Activated naive CD8-positive, alpha-beta T cell treated with anti-CD3 and anti-CD28 coated beads for 36 hours (primary cell): ENCODE measurements around the gene ATP6V0E2. TPM values are rescaled to one million over a fixed set of nuclear protein-coding genes. Genes with fewer than 3 reads are reported as not detected.
A peak's percentile ranks its signal among the peaks of the same experiment; 100 is the strongest.
"Not testable (repeated sequence)": the region's sequence is repeated elsewhere in the genome, so short reads cannot be mapped to it uniquely, and the experiment has no call there.

Source experiments
- DNase-seq: peaks from one replicate; pipeline ENCODE4 v3.0.0; 2021
- H3K27ac Mint-ChIP-seq: one replicate; pipeline ENCODE4 v1.8.0; 2022; ENCODE audit warnings: mild to moderate bottlenecking, moderate library complexity, mixed read lengths
- H3K27me3 Mint-ChIP-seq: one replicate; pipeline ENCODE4 v1.8.0; 2022; ENCODE audit warnings: mild to moderate bottlenecking, mixed read lengths
- H3K36me3 Mint-ChIP-seq: one replicate; pipeline ENCODE4 v1.8.0; 2021; ENCODE audit warnings: mild to moderate bottlenecking, mixed read lengths
- H3K4me1 Mint-ChIP-seq: one replicate; pipeline ENCODE4 v1.8.0; 2021; ENCODE audit warnings: mixed read lengths
- H3K4me3 Mint-ChIP-seq: one replicate; pipeline ENCODE4 v1.8.0; 2022; ENCODE audit warnings: mild to moderate bottlenecking, moderate library complexity, mixed read lengths
- H3K9me3 Mint-ChIP-seq: one replicate; pipeline ENCODE4 v1.8.0; 2022; ENCODE audit warnings: mixed read lengths
- total RNA-seq, 2 experiments: library from RNA; stranded (reverse); gene quantifications; one replicate each; pipeline ENCODE4 v1.2.3, GENCODE V29; 2021

The ATP6V0E2 gene
- 10 to 100 TPM; 59.2 to 64.0 TPM for total RNA-seq

- peaks cover 70% of the 10 kb centered on the region for H3K4me1 Mint-ChIP-seq
- H3K27me3 Mint-ChIP-seq, result no peaks in the 10 kb centered on the region
- H3K27ac Mint-ChIP-seq, result peak within 1 kb of the TSS; percentile 95
- peaks cover 45% of the 10 kb centered on the region for H3K36me3 Mint-ChIP-seq
- H3K4me3 Mint-ChIP-seq, result peak within 1 kb of the TSS; percentile 89
- DNase-seq, result peak; percentile 97
- no peaks in the 10 kb centered on the region for H3K9me3 Mint-ChIP-seq
Measured at GRCh38 chr7:149873074-149873969, at the start of gene ATP6V0E2. TSS of gene ATP6V0E2 (plus strand) at chr7:149873969. CDS start at chr7:149874066, 97 bp downstream.

GRCh38 chr7:149824301-149824741 lies 49.4 kb upstream of the ATP6V0E2 start:
- H3K9me3 Mint-ChIP-seq, result no peaks in the 10 kb centered on the region
- H3K27ac Mint-ChIP-seq, result no peak overlapping the region
- H3K27me3 Mint-ChIP-seq, result no peaks in the 10 kb centered on the region
- no peak for DNase-seq
- H3K36me3 Mint-ChIP-seq, result no peaks in the 10 kb centered on the region
- peaks cover 8% of the 10 kb centered on the region for H3K4me1 Mint-ChIP-seq
- no peak overlapping the region for H3K4me3 Mint-ChIP-seq

GRCh38 chr7:149824748-149825566 lies 48.8 kb upstream of the ATP6V0E2 start:
- no peak overlapping the region for H3K27ac Mint-ChIP-seq
- no peak overlapping the region for H3K4me3 Mint-ChIP-seq
- H3K27me3 Mint-ChIP-seq, result no peaks in the 10 kb centered on the region
- DNase-seq, result no peak
- H3K9me3 Mint-ChIP-seq, result no peaks in the 10 kb centered on the region
- H3K4me1 Mint-ChIP-seq, result peaks cover 8% of the 10 kb centered on the region
- H3K36me3 Mint-ChIP-seq, result no peaks in the 10 kb centered on the region

GRCh38 chr7:149825567-149826343 lies 48.0 kb upstream of the ATP6V0E2 start:
- Mint-ChIP-seq H3K9me3 (no peaks in the 10 kb centered on the region), H3K36me3 (no peaks in the 10 kb centered on the region), H3K4me1 (peaks cover 8% of the 10 kb centered on the region), H3K27ac (no peak overlapping the region), H3K27me3 (no peaks in the 10 kb centered on the region), H3K4me3 (no peak overlapping the region)
- DNase-seq, result no peak

GRCh38 chr7:149826344-149827088 lies 47.3 kb upstream of the ATP6V0E2 start:
- DNase-seq, result no peak
- no peak overlapping the region for H3K27ac Mint-ChIP-seq

GRCh38 chr7:149827089-149827981 lies 46.4 kb upstream of the ATP6V0E2 start:
- peaks cover 8% of the 10 kb centered on the region for H3K4me1 Mint-ChIP-seq
- H3K27ac Mint-ChIP-seq, result no peak overlapping the region
- no peak overlapping the region for H3K4me3 Mint-ChIP-seq
- H3K9me3 Mint-ChIP-seq, result no peaks in the 10 kb centered on the region
- H3K36me3 Mint-ChIP-seq, result no peaks in the 10 kb centered on the region
- DNase-seq, result no peak
- no peaks in the 10 kb centered on the region for H3K27me3 Mint-ChIP-seq

More at GRCh38 chr7:149826344-149827088, 47.3 kb upstream of the ATP6V0E2 start:
- H3K4me1 Mint-ChIP-seq, result peaks cover 8% of the 10 kb centered on the region
- no peaks in the 10 kb centered on the region for H3K9me3 Mint-ChIP-seq
- no peaks in the 10 kb centered on the region for H3K27me3 Mint-ChIP-seq
- no peaks in the 10 kb centered on the region for H3K36me3 Mint-ChIP-seq
- H3K4me3 Mint-ChIP-seq, result no peak overlapping the region

- Mint-ChIP-seq H3K4me1 (peaks cover 8% of the 10 kb centered on the region), H3K9me3 (no peaks in the 10 kb centered on the region), H3K36me3 (no peaks in the 10 kb centered on the region), H3K27ac (no peak overlapping the region), H3K27me3 (no peaks in the 10 kb centered on the region), H3K4me3 (no peak overlapping the region)
- no peak for DNase-seq
Measured at GRCh38 chr7:149828357-149829309, 45.1 kb upstream of the ATP6V0E2 start.

- not testable (repeated sequence) for H3K4me3 Mint-ChIP-seq, H3K27me3 Mint-ChIP-seq, H3K36me3 Mint-ChIP-seq, H3K4me1 Mint-ChIP-seq, H3K9me3 Mint-ChIP-seq, H3K27ac Mint-ChIP-seq, DNase-seq
Measured at GRCh38 chr7:149830527-149830926, 43.2 kb upstream of the ATP6V0E2 start.

GRCh38 chr7:149830997-149831740 lies 42.6 kb upstream of the ATP6V0E2 start:
- H3K4me1 Mint-ChIP-seq, result peaks cover 8% of the 10 kb centered on the region
- H3K9me3 Mint-ChIP-seq, result no peaks in the 10 kb centered on the region
- H3K27me3 Mint-ChIP-seq, result no peaks in the 10 kb centered on the region
- no peak overlapping the region for H3K27ac Mint-ChIP-seq
- DNase-seq, result no peak
- H3K36me3 Mint-ChIP-seq, result no peaks in the 10 kb centered on the region
- no peak overlapping the region for H3K4me3 Mint-ChIP-seq

- no peaks in the 10 kb centered on the region for H3K36me3 Mint-ChIP-seq
- peaks cover 8% of the 10 kb centered on the region for H3K4me1 Mint-ChIP-seq
- no peaks in the 10 kb centered on the region for H3K9me3 Mint-ChIP-seq
- no peak overlapping the region for H3K27ac Mint-ChIP-seq
- no peak for DNase-seq
- H3K4me3 Mint-ChIP-seq, result no peak overlapping the region
- H3K27me3 Mint-ChIP-seq, result no peaks in the 10 kb centered on the region
Measured at GRCh38 chr7:149831741-149832219, 42.0 kb upstream of the ATP6V0E2 start.

GRCh38 chr7:149832332-149833041 lies 41.3 kb upstream of the ATP6V0E2 start:
- no peak overlapping the region for H3K27ac Mint-ChIP-seq
- H3K36me3 Mint-ChIP-seq, result no peaks in the 10 kb centered on the region
- H3K4me3 Mint-ChIP-seq, result no peak overlapping the region
- no peak for DNase-seq
- no peaks in the 10 kb centered on the region for H3K9me3 Mint-ChIP-seq
- no peaks in the 10 kb centered on the region for H3K27me3 Mint-ChIP-seq
- peaks cover under 1% of the 10 kb centered on the region for H3K4me1 Mint-ChIP-seq
